GM23338 (cell line): ENCODE data around the gene IFT43. TPM values are rescaled to one million over a fixed set of nuclear protein-coding genes. Genes with fewer than 3 reads are reported as not detected.

Source experiments
- ATAC-seq: fragments of 200-7000 bp; cut with Tn5 transposase; 3 replicates; pipeline ENCODE4 v1.9.1; 2020
- DNase-seq: peaks from one replicate; pipeline ENCODE4 v3.0.0-alpha.2; 2015; ENCODE audit warnings: low spot score
- H2AFZ ChIP-seq: fragments of 200-600 bp; sonication (generic); 2 replicates; pipeline ENCODE4 v1.8.0; 2016; ENCODE audit warnings: antibody characterized with exemption, mild to moderate bottlenecking, moderate library complexity
- H3F3A ChIP-seq: fragments of 200-600 bp; sonication (generic); replicated peaks from 2 replicates; pipeline ENCODE4 v1.8.0; 2017; ENCODE audit warnings: antibody characterized with exemption, mixed run types, low read depth
- H3K27ac ChIP-seq: fragments of 200-600 bp; sonication (generic); 2 replicates; pipeline ENCODE4 v1.6.1; 2016; ENCODE audit warnings: low read depth
- H3K27me3 ChIP-seq: fragments of 200-600 bp; sonication (generic); 2 replicates; pipeline ENCODE4 v1.8.0; 2016; ENCODE audit warnings: mild to moderate bottlenecking, mixed run types, moderate library complexity; ENCODE audit not compliant: insufficient read depth
- H3K36me3 ChIP-seq: fragments of 200-600 bp; sonication (generic); 2 replicates; pipeline ENCODE4 v1.8.0; 2016; ENCODE audit warnings: mild to moderate bottlenecking; ENCODE audit not compliant: insufficient read depth
- H3K4me1 ChIP-seq: fragments of 200-600 bp; sonication (generic); 2 replicates; pipeline ENCODE4 v1.8.0; 2016; ENCODE audit warnings: mild to moderate bottlenecking, moderate library complexity; ENCODE audit not compliant: insufficient read depth
- H3K4me2 ChIP-seq: fragments of 200-600 bp; sonication (generic); 2 replicates; pipeline ENCODE4 v1.7.1; 2017; ENCODE audit warnings: mixed run types
- H3K4me3 ChIP-seq: fragments of 200-600 bp; sonication (generic); 2 replicates; pipeline ENCODE4 v1.6.1; 2016; ENCODE audit warnings: mixed run types
- H3K79me2 ChIP-seq: fragments of 200-600 bp; sonication (generic); replicated peaks from 2 replicates; pipeline ENCODE4 v1.8.0; 2017; ENCODE audit warnings: mild to moderate bottlenecking; ENCODE audit not compliant: insufficient read depth
- H3K9me2 ChIP-seq: fragments of 200-600 bp; sonication (generic); 2 replicates; pipeline ENCODE4 v1.8.0; 2017; ENCODE audit not compliant: insufficient read depth
- H4K20me1 ChIP-seq: fragments of 200-600 bp; sonication (generic); replicated peaks from 2 replicates; pipeline ENCODE4 v1.8.0; 2017; ENCODE audit warnings: mild to moderate bottlenecking; ENCODE audit not compliant: insufficient read depth
- H3K27ac Mint-ChIP-seq: 2 replicates; pipeline ENCODE4 v1.8.0; 2020; ENCODE audit warnings: inconsistent platforms, mild to moderate bottlenecking, moderate library complexity, mixed read lengths
- H3K27me3 Mint-ChIP-seq: 3 replicates; pipeline ENCODE4 v1.8.0; 2022; ENCODE audit warnings: low read depth, mild to moderate bottlenecking, moderate library complexity, mixed read lengths, inconsistent platforms; ENCODE audit not compliant: insufficient read depth, poor library complexity
- H3K36me3 Mint-ChIP-seq: 3 replicates; pipeline ENCODE4 v1.8.0; 2021; ENCODE audit warnings: low read depth, mild to moderate bottlenecking, inconsistent platforms, moderate library complexity, mixed read lengths
- H3K4me1 Mint-ChIP-seq: 3 replicates; pipeline ENCODE4 v1.8.0; 2020; ENCODE audit warnings: mild to moderate bottlenecking, inconsistent platforms, mixed read lengths
- H3K4me3 Mint-ChIP-seq: 3 replicates; pipeline ENCODE4 v1.8.0; 2021; ENCODE audit warnings: moderate library complexity, mild to moderate bottlenecking, inconsistent platforms, mixed read lengths
- H3K9me3 Mint-ChIP-seq: 3 replicates; pipeline ENCODE4 v1.8.0; 2020; ENCODE audit warnings: moderate library complexity, mild to moderate bottlenecking, inconsistent platforms, mixed read lengths
- CREB1 ChIP-seq: fragments of 250-450 bp; sonication (Bioruptor Pico); IDR thresholded peaks from 2 replicates; pipeline ENCODE4 v1.5.0; 2020; ENCODE audit warnings: low read depth, mild to moderate bottlenecking, moderate library complexity
- CTCF ChIP-seq, 2 experiments: fragments of 200-600 bp in 1 of 2; sonication (generic) in 1 of 2; conservative IDR thresholded peaks; 2 replicates each; pipeline versions ENCODE4 v1.5.1 to v1.6.1; 2016 to 2017; ENCODE audit warnings: antibody characterized with exemption in 2 of 2, low read depth in 2 of 2, mild to moderate bottlenecking in 2 of 2, moderate library complexity in 1 of 2
- ETS1 ChIP-seq: IDR thresholded peaks from 2 replicates; pipeline ENCODE4 v1.6.1; 2016; ENCODE audit warnings: antibody characterized with exemption
- EZH2 ChIP-seq: fragments of 200-600 bp; sonication (generic); IDR thresholded peaks from one replicate; pipeline ENCODE4 v1.8.0; 2017; ENCODE audit warnings: antibody characterized with exemption, mild to moderate bottlenecking, low read depth; ENCODE audit not compliant: unreplicated experiment
- EZH2phosphoT487 ChIP-seq: fragments of 200-600 bp; sonication (generic); IDR thresholded peaks from one replicate; pipeline ENCODE4 v1.8.1; 2018; ENCODE audit warnings: antibody characterized with exemption; ENCODE audit not compliant: unreplicated experiment
- JUNB ChIP-seq: IDR thresholded peaks from one replicate; pipeline ENCODE4 v1.6.1; 2016; ENCODE audit warnings: antibody characterized with exemption; ENCODE audit not compliant: unreplicated experiment
- NANOG ChIP-seq: IDR thresholded peaks from 2 replicates; pipeline ENCODE4 v1.6.1; 2016; ENCODE audit warnings: antibody characterized with exemption, borderline replicate concordance
- POLR2AphosphoS5 ChIP-seq: IDR thresholded peaks from 2 replicates; pipeline ENCODE4 v1.6.1; 2016; ENCODE audit warnings: antibody characterized with exemption, low read depth
- REST ChIP-seq: IDR thresholded peaks from one replicate; pipeline ENCODE4 v1.6.1; 2018; ENCODE audit warnings: antibody characterized with exemption; ENCODE audit not compliant: unreplicated experiment
- STAT1 ChIP-seq: IDR thresholded peaks from one replicate; pipeline ENCODE4 v1.6.1; 2016; ENCODE audit warnings: antibody characterized with exemption; ENCODE audit not compliant: unreplicated experiment
- ZNF114 ChIP-seq: fragments of 250-450 bp; sonication (Bioruptor Pico); IDR thresholded peaks from 2 replicates; pipeline ENCODE4 v1.5.0; 2020; ENCODE audit warnings: mild to moderate bottlenecking, moderate library complexity
- ZNF331 ChIP-seq: fragments of 250-450 bp; sonication (Bioruptor Pico); IDR thresholded peaks from 2 replicates; pipeline ENCODE4 v1.5.0; 2020; ENCODE audit warnings: low read depth, mild to moderate bottlenecking, moderate library complexity
- ZNF462 ChIP-seq: fragments of 250-450 bp; sonication (Bioruptor Pico); IDR thresholded peaks from 2 replicates; pipeline ENCODE4 v1.5.0; 2020; ENCODE audit warnings: mild to moderate bottlenecking, moderate library complexity
- polyA plus RNA-seq: library from polyadenylated mRNA; unstranded; fragments of >200 nt; fragmentation: Nextera tagmentation; extraction: Ambion mirVana; gene quantifications from 2 replicates; pipeline ENCODE4 v1.2.1, GENCODE V29; 2016
- total RNA-seq: library from RNA; depleted of rRNA; stranded (reverse); fragments of >200 nt; shearing (Covaris generic); gene quantifications from 2 replicates; pipeline ENCODE4 v1.2.3, GENCODE V29; 2014

The IFT43 gene
- total and polyA plus RNA-seq, 2 experiments from 2014 or later, result 21.5 to 43.1 TPM

- TF ChIP-seq CTCF (conservative IDR thresholded peaks at IDR 0.05; ENCODE audit: low read depth in 2 of 2), result no peak
- TF ChIP-seq NANOG, result no peak
- no peak for TF ChIP-seq EZH2phosphoT487
- no peak for TF ChIP-seq ZNF462
- no peak for TF ChIP-seq JUNB
- TF ChIP-seq CREB1, result no peak
- no peak for TF ChIP-seq REST
- no peak for TF ChIP-seq EZH2
- TF ChIP-seq ETS1, result no peak
- no peak for TF ChIP-seq POLR2AphosphoS5
- no peak for TF ChIP-seq ZNF114 (CRISPR knock-in tag)
- TF ChIP-seq STAT1, result no peak
- no peak for TF ChIP-seq ZNF331
- Mint-ChIP-seq H3K9me3 (no peaks in the 10 kb centered on the region), H3K4me3 (no peak overlapping the region), H3K27me3 (no peaks in the 10 kb centered on the region), H3K4me1 (peaks cover 16% of the 10 kb centered on the region), H3K36me3 (peaks cover 15% of the 10 kb centered on the region; the same call in 2 of the 3 replicates), H3K27ac (no peak overlapping the region)
- Histone ChIP-seq H2AFZ (no peak overlapping the region), H3K4me1 (peaks cover 15% of the 10 kb centered on the region), H3K79me2 (no peaks in the 10 kb centered on the region), H3K27me3 (no peaks in the 10 kb centered on the region), H3F3A (no peaks in the 10 kb centered on the region), H3K36me3 (no peaks in the 10 kb centered on the region), H3K4me2 (no peak overlapping the region), H4K20me1 (no peaks in the 10 kb centered on the region), H3K4me3 (no peak overlapping the region), H3K27ac (no peak overlapping the region), H3K9me2 (no peaks in the 10 kb centered on the region)
- DNase-seq (no peak), ATAC-seq (no peak)
Measured at GRCh38 chr14:76019676-76020075, 34.1 kb downstream of the IFT43 start.
